ENCODE data around the gene GSAP.

DNA sequence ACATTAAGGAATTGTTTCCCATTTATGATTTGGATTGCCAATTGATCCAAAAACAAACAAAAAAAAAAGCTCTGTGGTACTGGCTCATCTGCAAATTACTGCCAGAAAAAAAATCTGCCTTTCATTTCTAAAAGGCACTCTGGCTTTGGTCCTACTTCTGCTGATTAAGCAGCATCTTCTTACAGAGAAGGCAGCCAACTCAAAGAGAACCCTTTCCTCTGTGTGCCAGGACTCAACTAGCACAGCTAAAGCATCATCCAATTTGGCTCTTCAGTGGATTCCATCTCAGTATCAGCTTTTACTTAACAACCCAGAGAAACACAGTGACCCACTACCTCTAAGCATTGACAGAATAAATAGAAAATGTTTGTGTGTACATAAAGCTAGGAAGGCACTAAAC lies 80.6 kb downstream of the GSAP start:
- TF ChIP-seq, protein P1, sequence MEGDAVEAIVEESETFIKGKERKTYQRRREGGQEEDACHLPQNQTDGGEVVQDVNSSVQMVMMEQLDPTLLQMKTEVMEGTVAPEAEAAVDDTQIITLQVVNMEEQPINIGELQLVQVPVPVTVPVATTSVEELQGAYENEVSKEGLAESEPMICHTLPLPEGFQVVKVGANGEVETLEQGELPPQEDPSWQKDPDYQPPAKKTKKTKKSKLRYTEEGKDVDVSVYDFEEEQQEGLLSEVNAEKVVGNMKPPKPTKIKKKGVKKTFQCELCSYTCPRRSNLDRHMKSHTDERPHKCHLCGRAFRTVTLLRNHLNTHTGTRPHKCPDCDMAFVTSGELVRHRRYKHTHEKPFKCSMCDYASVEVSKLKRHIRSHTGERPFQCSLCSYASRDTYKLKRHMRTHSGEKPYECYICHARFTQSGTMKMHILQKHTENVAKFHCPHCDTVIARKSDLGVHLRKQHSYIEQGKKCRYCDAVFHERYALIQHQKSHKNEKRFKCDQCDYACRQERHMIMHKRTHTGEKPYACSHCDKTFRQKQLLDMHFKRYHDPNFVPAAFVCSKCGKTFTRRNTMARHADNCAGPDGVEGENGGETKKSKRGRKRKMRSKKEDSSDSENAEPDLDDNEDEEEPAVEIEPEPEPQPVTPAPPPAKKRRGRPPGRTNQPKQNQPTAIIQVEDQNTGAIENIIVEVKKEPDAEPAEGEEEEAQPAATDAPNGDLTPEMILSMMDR (conservative IDR thresholded peaks at IDR 0.05; ENCODE audit: low read depth, low read length): no peak
- no peak for TF ChIP-seq POLR2A (IDR thresholded peaks at IDR 0.05; ENCODE audit: low read depth, low read length)
- TF ChIP-seq RFX5 (IDR thresholded peaks at IDR 0.05; ENCODE audit: low read depth, low read length): no peak
- no peak for TF ChIP-seq FOS (IDR thresholded peaks at IDR 0.05; ENCODE audit: low read depth, low read length)
- TF ChIP-seq, protein P2, sequence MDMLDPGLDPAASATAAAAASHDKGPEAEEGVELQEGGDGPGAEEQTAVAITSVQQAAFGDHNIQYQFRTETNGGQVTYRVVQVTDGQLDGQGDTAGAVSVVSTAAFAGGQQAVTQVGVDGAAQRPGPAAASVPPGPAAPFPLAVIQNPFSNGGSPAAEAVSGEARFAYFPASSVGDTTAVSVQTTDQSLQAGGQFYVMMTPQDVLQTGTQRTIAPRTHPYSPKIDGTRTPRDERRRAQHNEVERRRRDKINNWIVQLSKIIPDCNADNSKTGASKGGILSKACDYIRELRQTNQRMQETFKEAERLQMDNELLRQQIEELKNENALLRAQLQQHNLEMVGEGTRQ (IDR thresholded peaks at IDR 0.05; ENCODE audit: low read depth, low read length): no peak
- TF ChIP-seq RAD21 (IDR thresholded peaks at IDR 0.05; ENCODE audit: low read length): no peak
- TF ChIP-seq BHLHE40 (IDR thresholded peaks at IDR 0.05; ENCODE audit: low read depth, low read length): no peak

Measured in IMR-90 (cell line).